PC-9 (cell line): ENCODE results near the gene SNX9. TPM values are rescaled to one million over a fixed set of nuclear protein-coding genes. Genes with fewer than 3 reads are reported as not detected.

ENCODE experiments used
- BruUV-seq: library from RNA; stranded (reverse); fragments of 400-500 nt; replicated peaks from 2 replicates; lab custom pipeline; 2021; lab: Mats Ljungman, UMichigan
- CTCF ChIA-PET: fragments of 300-600 bp; sonication (Branson Sonifier 250); formaldehyde crosslinking; loops from one replicate; lab custom pipeline; 2022; ENCODE audit warnings: antibody characterized with exemption; lab: Charles Lee
- POLR2A ChIA-PET: fragments of 300-600 bp; sonication (Branson Sonifier 250); formaldehyde crosslinking; loops from one replicate; lab custom pipeline; 2022; ENCODE audit warnings: antibody characterized with exemption; ENCODE audit not compliant: unreplicated experiment; lab: Charles Lee
- DNase-seq, 2 experiments: peaks; one replicate each; pipeline versions ENCODE4 v3.0.0 to v3.0.0-alpha.2; 2015 to 2022; ENCODE audit warnings: mixed read lengths in 1 of 2
- H2AFZ ChIP-seq: fragments of 200-600 bp; sonication (generic); 2 replicates; pipeline ENCODE4 v1.8.1; 2017; ENCODE audit warnings: antibody characterized with exemption
- H3F3A ChIP-seq: fragments of 200-600 bp; sonication (generic); 2 replicates; pipeline ENCODE4 v1.8.1; 2017; ENCODE audit warnings: antibody characterized with exemption, mild to moderate bottlenecking, low read depth; ENCODE audit not compliant: insufficient read depth
- H3K27ac ChIP-seq: fragments of 200-600 bp; sonication (generic); 2 replicates; pipeline ENCODE4 v1.6.1; 2016; ENCODE audit warnings: mixed run types
- H3K27me3 ChIP-seq: fragments of 200-600 bp; sonication (generic); 2 replicates; pipeline ENCODE4 v1.6.1; 2016; ENCODE audit warnings: low read depth, mixed run types; ENCODE audit not compliant: insufficient read depth
- H3K36me3 ChIP-seq: fragments of 200-600 bp; sonication (generic); 2 replicates; pipeline ENCODE4 v1.6.1; 2016; ENCODE audit warnings: low read depth, mixed run types
- H3K4me1 ChIP-seq: fragments of 200-600 bp; sonication (generic); replicated peaks from 2 replicates; pipeline ENCODE4 v1.6.1; 2016; ENCODE audit warnings: mixed run types; ENCODE audit not compliant: insufficient read depth
- H3K4me2 ChIP-seq: fragments of 200-600 bp; sonication (generic); 2 replicates; pipeline ENCODE4 v1.6.1; 2017; ENCODE audit warnings: mixed run types
- H3K4me3 ChIP-seq: fragments of 200-600 bp; sonication (generic); 2 replicates; pipeline ENCODE4 v1.6.1; 2016; ENCODE audit warnings: mixed run types
- H3K79me2 ChIP-seq: fragments of 200-600 bp; sonication (generic); 2 replicates; pipeline ENCODE4 v1.6.1; 2017; ENCODE audit warnings: low read depth, mixed run types
- H3K9me2 ChIP-seq: fragments of 200-600 bp; sonication (generic); 2 replicates; pipeline ENCODE4 v1.8.1; 2017; ENCODE audit warnings: mild to moderate bottlenecking; ENCODE audit not compliant: insufficient read depth
- H3K9me3 ChIP-seq: fragments of 200-600 bp; sonication (generic); 2 replicates; pipeline ENCODE4 v1.8.1; 2016; ENCODE audit warnings: low read depth; ENCODE audit not compliant: insufficient read depth
- H4K20me1 ChIP-seq: fragments of 200-600 bp; sonication (generic); 2 replicates; pipeline ENCODE4 v1.8.1; 2017; ENCODE audit not compliant: insufficient read depth
- EZH2 ChIP-seq: fragments of 200-600 bp; sonication (generic); IDR thresholded peaks from 2 replicates; pipeline ENCODE4 v1.8.0; 2017; ENCODE audit warnings: antibody characterized with exemption, low read depth
- intact Hi-C: fragments of 100-400 bp; cut with micrococcal nuclease; formaldehyde crosslinking; loops from one replicate; pipeline ENCODE4 v1.10.0; 2022; ENCODE audit not compliant: unreplicated experiment
- total RNA-seq: library from RNA; stranded (reverse); gene quantifications from 2 replicates; pipeline ENCODE4 v1.2.3, GENCODE V29; 2021
- TF ChIP-seq, protein P1 (sequence below): fragments of 200-600 bp; sonication (generic); conservative IDR thresholded peaks from 2 replicates; pipeline ENCODE4 v1.6.1; 2017; ENCODE audit warnings: mixed run types, antibody characterized with exemption, mild to moderate bottlenecking, moderate library complexity

The SNX9 gene
- total RNA-seq, 1 experiment from 2014 or later, result 25.0 TPM

DNA sequence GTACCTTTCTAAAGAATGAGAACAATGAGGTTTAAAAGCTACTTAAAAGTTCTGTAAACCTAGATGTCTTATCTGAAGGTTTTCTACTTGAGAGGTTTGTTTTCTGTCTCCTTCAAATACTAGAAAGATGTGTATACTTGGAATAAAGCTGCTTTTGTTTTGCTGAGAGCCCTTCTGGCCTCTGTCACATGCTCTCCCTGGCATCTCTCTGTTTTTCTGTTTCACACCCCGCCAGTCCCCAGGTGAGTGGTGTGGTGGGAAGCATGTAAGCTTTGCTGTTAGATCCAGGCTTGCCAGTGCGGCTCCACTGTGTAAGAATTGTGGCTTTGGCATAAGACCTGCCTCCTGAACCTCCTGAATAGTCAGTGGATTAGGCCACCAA, 56.8 kb downstream of the SNX9 start:
- POLR2A ChIA-PET, result no interaction called here

DNA sequence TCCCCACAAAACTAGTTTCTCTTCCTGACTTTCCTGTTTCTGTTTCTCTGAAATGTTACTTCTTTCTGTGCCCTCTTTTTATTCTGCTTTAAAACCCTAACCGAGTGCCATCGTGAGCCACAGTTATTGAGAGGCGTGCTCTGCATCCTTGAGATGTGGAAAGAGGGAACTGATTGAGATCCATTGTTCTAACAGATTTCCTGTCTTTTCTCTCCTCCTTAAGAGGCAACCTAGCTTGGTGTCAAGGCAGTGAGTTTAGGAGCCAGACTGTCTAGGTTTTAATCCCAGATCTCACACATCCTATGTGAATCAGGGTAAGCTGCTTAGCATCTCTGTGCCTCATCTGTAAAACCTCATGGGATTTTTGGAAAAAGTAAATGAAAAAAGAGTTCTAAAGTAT, 57.5 kb downstream of the SNX9 start:
- Histone ChIP-seq H3F3A (no peaks in the 10 kb centered on the region; the same call in 1 of the 2 replicates), H3K4me3 (no peak overlapping the region), H3K36me3 (no peaks in the 10 kb centered on the region), H3K4me1 (no peaks in the 10 kb centered on the region), H3K79me2 (no peaks in the 10 kb centered on the region), H2AFZ (no peak overlapping the region), H3K9me2 (no peaks in the 10 kb centered on the region), H3K4me2 (no peak overlapping the region), H4K20me1 (no peaks in the 10 kb centered on the region), H3K27ac (no peak overlapping the region), H3K9me3 (no peaks in the 10 kb centered on the region), H3K27me3 (no peaks in the 10 kb centered on the region)
- CTCF ChIA-PET, result no interaction called here
- DNase-seq, result no peak
- no TSS peak for BruUV-seq
- POLR2A ChIA-PET, result no interaction called here
- TF ChIP-seq EZH2, result no peak
- TF ChIP-seq, protein P1, sequence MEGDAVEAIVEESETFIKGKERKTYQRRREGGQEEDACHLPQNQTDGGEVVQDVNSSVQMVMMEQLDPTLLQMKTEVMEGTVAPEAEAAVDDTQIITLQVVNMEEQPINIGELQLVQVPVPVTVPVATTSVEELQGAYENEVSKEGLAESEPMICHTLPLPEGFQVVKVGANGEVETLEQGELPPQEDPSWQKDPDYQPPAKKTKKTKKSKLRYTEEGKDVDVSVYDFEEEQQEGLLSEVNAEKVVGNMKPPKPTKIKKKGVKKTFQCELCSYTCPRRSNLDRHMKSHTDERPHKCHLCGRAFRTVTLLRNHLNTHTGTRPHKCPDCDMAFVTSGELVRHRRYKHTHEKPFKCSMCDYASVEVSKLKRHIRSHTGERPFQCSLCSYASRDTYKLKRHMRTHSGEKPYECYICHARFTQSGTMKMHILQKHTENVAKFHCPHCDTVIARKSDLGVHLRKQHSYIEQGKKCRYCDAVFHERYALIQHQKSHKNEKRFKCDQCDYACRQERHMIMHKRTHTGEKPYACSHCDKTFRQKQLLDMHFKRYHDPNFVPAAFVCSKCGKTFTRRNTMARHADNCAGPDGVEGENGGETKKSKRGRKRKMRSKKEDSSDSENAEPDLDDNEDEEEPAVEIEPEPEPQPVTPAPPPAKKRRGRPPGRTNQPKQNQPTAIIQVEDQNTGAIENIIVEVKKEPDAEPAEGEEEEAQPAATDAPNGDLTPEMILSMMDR, result no peak
- intact Hi-C loops, result no loop called here

More for the DNA sequence above, 56.8 kb downstream of the SNX9 start:
- no peaks in the 10 kb centered on the region; the same call in 1 of the 2 replicates for H3F3A ChIP-seq
- no peak overlapping the region for H3K27ac ChIP-seq
- CTCF ChIA-PET, result no interaction called here
- TF ChIP-seq, protein P1, result no peak
- TF ChIP-seq EZH2, result no peak
- H2AFZ ChIP-seq, result no peak overlapping the region
- H3K9me3 ChIP-seq, result no peaks in the 10 kb centered on the region
- no TSS peak for BruUV-seq
- no peaks in the 10 kb centered on the region for H3K9me2 ChIP-seq
- H3K79me2 ChIP-seq, result no peaks in the 10 kb centered on the region
- no peaks in the 10 kb centered on the region for H4K20me1 ChIP-seq
- no peak for DNase-seq
- no peaks in the 10 kb centered on the region for H3K27me3 ChIP-seq
- H3K4me1 ChIP-seq, result no peaks in the 10 kb centered on the region
- no peak overlapping the region for H3K4me3 ChIP-seq
- H3K4me2 ChIP-seq, result no peak overlapping the region
- 0 out of 2 replicates have a peak, but pooled peaks cover 4% of the 10 kb centered on the region for H3K36me3 ChIP-seq
- intact Hi-C loops, result loop anchor here (10.0 kb wide), 1 partner anchor 215 kb away; no protein-coding TSS in a partner anchor

GRCh38 chr6:157881342-157881741, 58.3 kb downstream of the SNX9 start:
- H3K27ac ChIP-seq, result no peak overlapping the region
- no TSS peak for BruUV-seq

More at GRCh38 chr6:157881342-157881741, 58.3 kb downstream of the SNX9 start:
- H3K4me3 ChIP-seq, result no peak overlapping the region
- intact Hi-C loops, result no loop called here
- TF ChIP-seq, protein P1, result no peak
- no peak for TF ChIP-seq EZH2
- no peak for DNase-seq
- H3K4me2 ChIP-seq, result no peak overlapping the region
- H3K36me3 ChIP-seq, result peaks cover 3% of the 10 kb centered on the region; the same call in 1 of the 2 replicates
- no peaks in the 10 kb centered on the region for H3K9me2 ChIP-seq
- H2AFZ ChIP-seq, result no peak overlapping the region
- ChIA-PET CTCF (no interaction called here), POLR2A (no interaction called here)
- H3K9me3 ChIP-seq, result no peaks in the 10 kb centered on the region
- no peaks in the 10 kb centered on the region for H4K20me1 ChIP-seq
- no peaks in the 10 kb centered on the region for H3K4me1 ChIP-seq
- no peaks in the 10 kb centered on the region; the same call in 1 of the 2 replicates for H3F3A ChIP-seq
- H3K79me2 ChIP-seq, result no peaks in the 10 kb centered on the region
- no peaks in the 10 kb centered on the region for H3K27me3 ChIP-seq
